ENCODE data around the gene UBE2L5. TPM values are rescaled to one million over a fixed set of nuclear protein-coding genes. Genes with fewer than 3 reads are reported as not detected.

UBE2L5 gene
- total and polyA plus RNA-seq, 2 of the 13 experiments (the other 11 are each of a cell fraction or from before 2014, with no cell fraction given): 0.13 TPM; not detected in 1

GRCh38 chr13:30415430-30416030 lies 6.8 kb upstream of the UBE2L5 start:
- FAIRE-seq: no peak
- in situ Hi-C loops (cut with HindIII; ENCODE audit: extremely low pct_ligation_motif_present, low pct_unique_long_range_greater_than_20kb): no loop called here

GRCh38 chr13:30416471-30416870 lies 5.8 kb upstream of the UBE2L5 start:
- intact Hi-C loops (cut with micrococcal nuclease; ENCODE audit: unreplicated experiment): no loop called here
- Histone ChIP-seq H4K20me1 (ENCODE audit: insufficient read depth, low read length) (no peaks in the 10 kb centered on the region), H3K36me3 (replicated peaks in 1 of 2; ENCODE audit: control insufficient read depth in 1 of 2, insufficient read depth in 2 of 2, low read length in 2 of 2) (no peaks in the 10 kb centered on the region), H3K27me3 (ENCODE audit: control insufficient read depth in 1 of 2, insufficient read depth in 2 of 2, low read length in 2 of 2) (peaks cover 4 to 30% of the 10 kb centered on the region in 2 experiments), H2AFZ (ENCODE audit: low read length) (no peak overlapping the region), H3K9ac (ENCODE audit: insufficient read depth, low read depth, low read length) (no peak overlapping the region), H3K4me1 (ENCODE audit: insufficient read depth, low read length) (no peaks in the 10 kb centered on the region), H3K4me2 (ENCODE audit: low read depth, low read length) (no peak overlapping the region), H3K79me2 (ENCODE audit: insufficient read depth, low read length) (no peaks in the 10 kb centered on the region), H3K4me3 (replicated peaks in 1 of 3; ENCODE audit: insufficient read depth in 1 of 3, low read depth in 2 of 3, low read length in 3 of 3) (no peak overlapping the region), H3K9me3 (ENCODE audit: low read length) (no peaks in the 10 kb centered on the region), H3K27ac (ENCODE audit: extremely low read length, insufficient read depth, low read length) (no peak overlapping the region)
- CTCF ChIA-PET (ENCODE audit: low intra/inter-chr PET ratio, low total read pairs): no interaction called here
- ATAC-seq (no peak), DNase-seq (ENCODE audit: low spot score) (no peak), FAIRE-seq (no peak)
- POLR2A ChIA-PET: no interaction called here
- in situ Hi-C loops (cut with HindIII; ENCODE audit: extremely low pct_ligation_motif_present, low pct_unique_long_range_greater_than_20kb): no loop called here
- no TSS peak for BruUV-seq (replicated peaks)
- WGBS (ENCODE audit: low lambda C conversion rate): 4% methylated on average over 1 of the region's 1 CpG
- no peak for TF ChIP-seq ZBTB39 (CRISPR knock-in tag; IDR thresholded peaks at IDR 0.05)

More at GRCh38 chr13:30415430-30416030, 6.8 kb upstream of the UBE2L5 start:
- Histone ChIP-seq H3K4me1 (ENCODE audit: insufficient read depth, low read length) (no peaks in the 10 kb centered on the region), H3K27ac (ENCODE audit: extremely low read length, insufficient read depth, low read length) (no peak overlapping the region), H4K20me1 (ENCODE audit: insufficient read depth, low read length) (no peaks in the 10 kb centered on the region), H3K9me3 (ENCODE audit: low read length) (no peaks in the 10 kb centered on the region), H3K36me3 (replicated peaks in 1 of 2; ENCODE audit: control insufficient read depth in 1 of 2, insufficient read depth in 2 of 2, low read length in 2 of 2) (no peaks in the 10 kb centered on the region), H3K9ac (ENCODE audit: insufficient read depth, low read depth, low read length) (no peak overlapping the region), H2AFZ (ENCODE audit: low read length) (no peak overlapping the region), H3K79me2 (ENCODE audit: insufficient read depth, low read length) (no peaks in the 10 kb centered on the region), H3K27me3 (ENCODE audit: control insufficient read depth in 1 of 2, insufficient read depth in 2 of 2, low read length in 2 of 2) (peaks cover 0 to 20% of the 10 kb centered on the region in 2 experiments), H3K4me3 (replicated peaks in 1 of 3; ENCODE audit: insufficient read depth in 1 of 3, low read depth in 2 of 3, low read length in 3 of 3) (no peak overlapping the region), H3K4me2 (ENCODE audit: low read depth, low read length) (no peak overlapping the region)
- no peak for TF ChIP-seq TBP (CRISPR knock-in tag; IDR thresholded peaks at IDR 0.05)
- no peak for TF ChIP-seq ZNF232 (CRISPR knock-in tag; IDR thresholded peaks at IDR 0.05; ENCODE audit: borderline replicate concordance)
- no peak for TF ChIP-seq ZNF777 (CRISPR knock-in tag; IDR thresholded peaks at IDR 0.05)
- no peak for TF ChIP-seq ZKSCAN1 (IDR thresholded peaks at IDR 0.05; ENCODE audit: low read length)
- no peak for TF ChIP-seq EZH2 (conservative IDR thresholded peaks at IDR 0.05; ENCODE audit: low read depth, low read length)
- no peak for TF ChIP-seq FLYWCH1 (CRISPR knock-in tag; IDR thresholded peaks at IDR 0.05)
- no peak for TF ChIP-seq ZNF446 (CRISPR knock-in tag; IDR thresholded peaks at IDR 0.05)
- TF ChIP-seq ZSCAN29 (CRISPR knock-in tag; conservative IDR thresholded peaks at IDR 0.05): no peak
- TF ChIP-seq CENPT (CRISPR knock-in tag; IDR thresholded peaks at IDR 0.05; ENCODE audit: low read depth): no peak
- ChIA-PET CTCF (ENCODE audit: low intra/inter-chr PET ratio, low total read pairs) (no interaction called here), POLR2A (no interaction called here)
- DNase-seq (ENCODE audit: low spot score): no peak
- no TSS peak for BruUV-seq (replicated peaks)
- intact Hi-C loops (cut with micrococcal nuclease; ENCODE audit: unreplicated experiment): no loop called here
- 64% methylated on average over 3 of the region's 3 CpGs for WGBS (ENCODE audit: low lambda C conversion rate)
- no peak for ATAC-seq

Measured in HepG2 (cell line).